HL-60 (cell line): ENCODE measurements around the gene PBX3.

Source experiments
- CTCF ChIP-seq: IDR thresholded peaks from one replicate; pipeline ENCODE4 v1.5.1; 2011; ENCODE audit warnings: low read length, control low read depth, inconsistent platforms; ENCODE audit not compliant: insufficient read depth
- GABPA ChIP-seq: IDR thresholded peaks from 2 replicates; pipeline ENCODE4 v1.6.1; 2012; ENCODE audit warnings: low read depth

DNA sequence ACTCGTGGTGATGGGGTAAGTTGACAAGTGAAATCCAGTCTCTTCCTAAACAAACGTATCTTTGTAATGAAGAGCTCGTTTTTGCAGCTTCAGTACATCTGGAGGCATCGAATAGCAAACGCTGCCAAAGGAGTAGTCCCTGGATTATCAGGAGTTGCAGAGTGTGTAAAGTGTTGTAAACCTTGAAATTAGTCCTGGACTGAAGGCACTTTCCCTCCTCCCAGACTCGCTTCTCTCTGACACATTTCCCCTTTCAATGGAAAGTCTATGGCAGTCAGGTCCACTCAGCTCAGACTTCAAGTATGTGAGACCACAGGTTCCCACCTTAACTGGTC lies 1.5 kb upstream of the PBX3 start:
- TF ChIP-seq CTCF (no peak), GABPA (no peak)
